Pancreas (tissue), 10 donors: Measurements from ENCODE around the gene OR5A2. TPM values are rescaled to one million over a fixed set of nuclear protein-coding genes. Genes with fewer than 3 reads are reported as not detected.
A peak's percentile ranks its signal among the peaks of the same experiment; 100 is the strongest.

Source experiments
- ATAC-seq, 4 donors: fragments of 200-7000 bp; cut with Tn5 transposase; one replicate each; pipeline versions ENCODE4 v1.8.0 to v1.9.1; 2020; ENCODE audit warnings: mild to moderate bottlenecking in 4 of 4, moderate library complexity in 4 of 4
- DNase-seq, 6 donors: peaks; one replicate each; pipeline ENCODE4 v3.0.0-alpha.2; 2020
- FAIRE-seq: peaks from 2 replicates; lab custom pipeline; 2012; peaks lifted over from hg19 to GRCh38; lab: Jason Lieb, UNC
- H3K27ac ChIP-seq, 4 donors: fragments of 200-600 bp; sonication (generic); 1 replicate in 3 of 4; 2 replicates in 1 of 4; pipeline versions ENCODE4 v1.5.0 to v1.8.0; 2020
- H3K27me3 ChIP-seq, 4 donors: fragments of 200-600 bp; one replicate each; pipeline ENCODE4 v1.8.0; 2021
- H3K36me3 ChIP-seq, 3 donors: fragments of 200-600 bp; sonication (generic) in 1 of 3; one replicate each; pipeline versions ENCODE4 v1.5.0 to v1.8.0; 2020 to 2021
- H3K4me1 ChIP-seq, 3 donors: fragments of 200-600 bp; one replicate each; pipeline ENCODE4 v1.8.0; 2021
- H3K4me3 ChIP-seq, 4 donors: fragments of 200-600 bp; sonication (generic) in 2 of 4; one replicate each; pipeline versions ENCODE4 v1.5.0 to v1.8.0; 2020 to 2021
- H3K9me3 ChIP-seq, 4 donors: fragments of 200-600 bp; one replicate each; pipeline ENCODE4 v1.8.0; 2021
- CTCF ChIP-seq, 4 donors: fragments of 200-600 bp; sonication (generic) in 3 of 4; IDR thresholded peaks; one replicate each; pipeline versions ENCODE4 v1.5.0 to v1.8.0; 2021; ENCODE audit warnings: antibody characterized with exemption in 4 of 4
- WGBS, 2 donors: extraction: QIAGEN DNeasy Blood & Tissue Kit; methylation state at CpG; one replicate each; pipeline ENCODE4 v1.1.7; 2013; 5-methylcytosine and 5-hydroxymethylcytosine counted together
- intact Hi-C, 3 donors: fragments of 100-400 bp; cut with DNase I; formaldehyde crosslinking; loops; one replicate each; pipeline versions ENCODE4 v1.11.1 to v1.14.2; 2022
- polyA plus RNA-seq, 2 donors: library from polyadenylated mRNA; stranded (reverse); fragments of 200-250 nt; gene quantifications; one replicate each; pipeline ENCODE4 v1.2.3, GENCODE V29; 2013
- total RNA-seq, 6 donors: library from RNA; stranded (reverse); fragmentation: NEBNext Ultra II Directional in 4 of 6; extraction: Animal tissue kit (Norgen Biotek cat#: 25700) in 4 of 6; gene quantifications; one replicate each; pipeline versions ENCODE4 v1.2.1 to v1.2.4, GENCODE V29; 2021 to 2023
- donor health status: healthy with polysubstance abuse.
- donor health status: DM: no; HTN: no; CAD: no; lungs with moderate emphysema.
- donor health status: DM: no; HTN: no; CAD: no.
- donor health status: control.
- donor health status: control.
- donor health status: Bipolar disorder and iron deficiency.
- donor health status: DM: yes; HTN: yes; CAD: no.
- donor health status: DM: no; HTN: no; CAD: no.
- donor health status: DM: no; HTN: no; CAD: no.
- donor health status: DM: yes; HTN: yes; CAD: no.

OR5A2 gene
- total and polyA plus RNA-seq, 8 donors = under 0.01 TPM; not detected in 7

GRCh38 chr11:59429924-59430516 is 3.8 kb upstream of the OR5A2 start:
- 55 to 58% methylated on average over 4 of the region's 4 CpGs for WGBS, 2 donors

GRCh38 chr11:59427068-59427382 is 812 bp upstream of the OR5A2 start:
- Histone ChIP-seq H3K27ac (no peak overlapping the region), H3K4me3 (no peak overlapping the region), H3K4me1 (peaks cover 0 to 3% (median 0%) of the 10 kb centered on the region in 3 donors), H3K9me3 (no peaks in the 10 kb centered on the region), H3K27me3 (no peaks in the 10 kb centered on the region), H3K36me3 (no peaks in the 10 kb centered on the region)
- TF ChIP-seq CTCF (IDR thresholded peaks at IDR 0.05) = no peak
- ATAC-seq (peak in 1 of 4 donors; percentile 30), FAIRE-seq (no peak), DNase-seq (no peak)
- intact Hi-C loops = loop anchor here in 2 of 3 donors (10.0 kb wide), 2 partner anchors 162 to 252 kb away; partner anchors contain the start of gene DTX4 (in 1 of the 2)

More at GRCh38 chr11:59429924-59430516, 3.8 kb upstream of the OR5A2 start:
- Histone ChIP-seq H3K4me1 (peaks cover 0 to 3% (median 0%) of the 10 kb centered on the region in 3 donors), H3K9me3 (no peaks in the 10 kb centered on the region), H3K27ac (no peak overlapping the region), H3K4me3 (no peak overlapping the region), H3K36me3 (no peaks in the 10 kb centered on the region), H3K27me3 (no peaks in the 10 kb centered on the region)
- ATAC-seq = peak; percentile 67 to 90 (median 80)
- TF ChIP-seq CTCF (IDR thresholded peaks at IDR 0.05) = peak; percentile 45 to 80 (median 73)
- intact Hi-C loops = loop anchor here in 2 of 3 donors (5.0 to 10.0 kb wide), 3 partner anchors 165 to 255 kb away; partner anchors contain the start of gene DTX4 (in 1 of the 2)
- peak in 3 of 6 donors; percentile 8 to 42 (median 20) for DNase-seq
- FAIRE-seq = peak; percentile 57

GRCh38 chr11:59425131-59425530 is 1.1 kb downstream of the OR5A2 start:
- H3K9me3 ChIP-seq = no peaks in the 10 kb centered on the region
- no peaks in the 10 kb centered on the region for H3K36me3 ChIP-seq
- TF ChIP-seq CTCF (IDR thresholded peaks at IDR 0.05) = no peak
- ATAC-seq = no peak
- no peak for FAIRE-seq
- WGBS, 2 donors = 60 to 71% methylated on average over 4 of the region's 4 CpGs
- H3K27ac ChIP-seq = no peak overlapping the region
- DNase-seq = no peak
- H3K4me3 ChIP-seq = no peak overlapping the region
- intact Hi-C loops = loop anchor here in 2 of 3 donors (10.0 kb wide), 2 partner anchors 160 to 250 kb away; partner anchors contain the start of gene DTX4 (in 1 of the 2)
- H3K4me1 ChIP-seq = peaks cover 0 to 3% (median 0%) of the 10 kb centered on the region in 3 donors
- H3K27me3 ChIP-seq = no peaks in the 10 kb centered on the region

- intact Hi-C loops = loop anchor here in 2 of 3 donors (10.0 kb wide), 2 partner anchors 159 to 249 kb away; partner anchors contain the start of gene DTX4 (in 1 of the 2)
- no peak overlapping the region for H3K4me3 ChIP-seq
- H3K27me3 ChIP-seq = no peaks in the 10 kb centered on the region
- H3K36me3 ChIP-seq = no peaks in the 10 kb centered on the region
- no peak for ATAC-seq
- TF ChIP-seq CTCF (IDR thresholded peaks at IDR 0.05) = no peak
- no peak overlapping the region for H3K27ac ChIP-seq
- no peak for FAIRE-seq
- peaks cover 0 to 3% (median 0%) of the 10 kb centered on the region in 3 donors for H3K4me1 ChIP-seq
- 54% methylated on average over 2 of the region's 2 CpGs for WGBS, 2 donors
- DNase-seq = no peak
- H3K9me3 ChIP-seq = no peaks in the 10 kb centered on the region
Measured at GRCh38 chr11:59423835-59424234, 2.4 kb downstream of the OR5A2 start.

- H3K4me1 ChIP-seq = no peaks in the 10 kb centered on the region
- H3K9me3 ChIP-seq = no peaks in the 10 kb centered on the region
- 71 to 72% methylated on average over 2 of the region's 2 CpGs for WGBS, 2 donors
- no peak for TF ChIP-seq CTCF (IDR thresholded peaks at IDR 0.05)
- H3K27ac ChIP-seq = no peak overlapping the region
- no peaks in the 10 kb centered on the region for H3K27me3 ChIP-seq
- intact Hi-C loops = no loop called here
- DNase-seq (no peak), ATAC-seq (no peak), FAIRE-seq (no peak)
- no peak overlapping the region for H3K4me3 ChIP-seq
- H3K36me3 ChIP-seq = no peaks in the 10 kb centered on the region
Measured at GRCh38 chr11:59418156-59418555, 8.1 kb downstream of the OR5A2 start.
